ENCODE data around the gene GSK3B. TPM values are rescaled to one million over a fixed set of nuclear protein-coding genes. Genes with fewer than 3 reads are reported as not detected.

The GSK3B gene
- total and polyA plus RNA-seq, 10 of the 15 experiments (the other 5 are each of a cell fraction or from before 2014, with no cell fraction given), result 8.5 to 49.8 (median 25.5) TPM

- WGBS (ENCODE audit: insufficient coverage, insufficient replicate concordance, low lambda C conversion rate, missing lambda C conversion rate), result 50% methylated on average over 2 of the region's 2 CpGs
- RAD21 ChIA-PET (ENCODE audit: unreplicated experiment), result no interaction called here
These were observed 20.7 kb upstream of the GSK3B start for GRCh38 chr3:120114981-120115380.

More at GRCh38 chr3:120114981-120115380, 20.7 kb upstream of the GSK3B start:
- Histone ChIP-seq H3K27ac (ENCODE audit: control insufficient read depth, insufficient read depth) (no peak overlapping the region), H3K27me3 (replicated peaks in 1 of 2; ENCODE audit: control insufficient read depth in 2 of 2, insufficient read depth in 2 of 2, low read length in 1 of 2) (no peaks in the 10 kb centered on the region), H3K4me3 (no peak overlapping the region), H3K79me2 (ENCODE audit: control insufficient read depth, insufficient read depth, low read length) (no peaks in the 10 kb centered on the region), H4K20me1 (ENCODE audit: control insufficient read depth, insufficient read depth) (no peaks in the 10 kb centered on the region), H3K4me2 (ENCODE audit: control insufficient read depth, insufficient read depth) (no peak overlapping the region), H3K4me1 (ENCODE audit: control insufficient read depth, insufficient read depth, low read length) (no peaks in the 10 kb centered on the region), H3K9me3 (replicated peaks; ENCODE audit: control insufficient read depth, insufficient read depth, low read length) (peaks cover 2% of the 10 kb centered on the region; the same call in 1 of the 3 replicates), H3K9ac (ENCODE audit: control insufficient read depth, insufficient read depth, low read length) (no peak overlapping the region), H3K36me3 (ENCODE audit: control insufficient read depth in 2 of 2, insufficient read depth in 2 of 2, low read length in 1 of 2) (no peaks in the 10 kb centered on the region), H2AFZ (ENCODE audit: control insufficient read depth, low read depth, low read length) (no peak overlapping the region)
- in situ Hi-C loops (cut with MboI), result no loop called here
- ATAC-seq, result no peak
- no peak for DNase-seq (ENCODE audit: low read depth, low spot score)
- CTCF ChIA-PET, result no interaction called here
- no peak for FAIRE-seq
- POLR2A ChIA-PET, result no interaction called here
- BruUV-seq (replicated peaks), result no TSS peak
- SMC1A ChIA-PET (ENCODE audit: uncharacterized antibody, unreplicated experiment), result no interaction called here
- intact Hi-C loops (cut with micrococcal nuclease; ENCODE audit: unreplicated experiment), result no loop called here
- TF ChIP-seq E2F4 (IDR thresholded peaks at IDR 0.05; ENCODE audit: low read depth, low read length), result no peak
- TF ChIP-seq RCOR1 (conservative IDR thresholded peaks at IDR 0.05; ENCODE audit: low read depth, low read length), result no peak
- TF ChIP-seq CBX3 (IDR thresholded peaks at IDR 0.05; ENCODE audit: borderline replicate concordance, low read depth), result no peak
- TF ChIP-seq MTA2 (IDR thresholded peaks at IDR 0.05; ENCODE audit: low read depth), result no peak
- no peak for TF ChIP-seq SRF (IDR thresholded peaks at IDR 0.05; ENCODE audit: low read depth in 2 of 2, low read length in 2 of 2)
- no peak for TF ChIP-seq PBX3 (IDR thresholded peaks at IDR 0.05; ENCODE audit: insufficient replicate concordance, low read depth, low read length)
- TF ChIP-seq EZH2 (IDR thresholded peaks at IDR 0.05; ENCODE audit: borderline replicate concordance, control insufficient read depth, low read depth, low read length), result no peak
- no peak for TF ChIP-seq E2F8 (IDR thresholded peaks at IDR 0.05; ENCODE audit: low read depth, partially characterized antibody)
- TF ChIP-seq CHD2 (IDR thresholded peaks at IDR 0.05; ENCODE audit: borderline replicate concordance, low read depth, low read length), result no peak
- TF ChIP-seq ZSCAN29 (IDR thresholded peaks at IDR 0.05), result no peak
- TF ChIP-seq ZBTB33 (IDR thresholded peaks at IDR 0.05), result no peak
- no peak for TF ChIP-seq HDAC2 (IDR thresholded peaks at IDR 0.05)
- TF ChIP-seq PAX8 (IDR thresholded peaks at IDR 0.05), result no peak
